ENCODE data around the gene SMG1. TPM values are rescaled to one million over a fixed set of nuclear protein-coding genes. Genes with fewer than 3 reads are reported as not detected.
"Not testable (repeated sequence)": the region's sequence is repeated elsewhere in the genome, so short reads cannot be mapped to it uniquely, and the experiment has no call there.

The SMG1 gene
- total RNA-seq: 100 to 1,000 TPM in 1 of 2 donors, 10 to 100 TPM in 1; 69.2 to 142 TPM

DNA sequence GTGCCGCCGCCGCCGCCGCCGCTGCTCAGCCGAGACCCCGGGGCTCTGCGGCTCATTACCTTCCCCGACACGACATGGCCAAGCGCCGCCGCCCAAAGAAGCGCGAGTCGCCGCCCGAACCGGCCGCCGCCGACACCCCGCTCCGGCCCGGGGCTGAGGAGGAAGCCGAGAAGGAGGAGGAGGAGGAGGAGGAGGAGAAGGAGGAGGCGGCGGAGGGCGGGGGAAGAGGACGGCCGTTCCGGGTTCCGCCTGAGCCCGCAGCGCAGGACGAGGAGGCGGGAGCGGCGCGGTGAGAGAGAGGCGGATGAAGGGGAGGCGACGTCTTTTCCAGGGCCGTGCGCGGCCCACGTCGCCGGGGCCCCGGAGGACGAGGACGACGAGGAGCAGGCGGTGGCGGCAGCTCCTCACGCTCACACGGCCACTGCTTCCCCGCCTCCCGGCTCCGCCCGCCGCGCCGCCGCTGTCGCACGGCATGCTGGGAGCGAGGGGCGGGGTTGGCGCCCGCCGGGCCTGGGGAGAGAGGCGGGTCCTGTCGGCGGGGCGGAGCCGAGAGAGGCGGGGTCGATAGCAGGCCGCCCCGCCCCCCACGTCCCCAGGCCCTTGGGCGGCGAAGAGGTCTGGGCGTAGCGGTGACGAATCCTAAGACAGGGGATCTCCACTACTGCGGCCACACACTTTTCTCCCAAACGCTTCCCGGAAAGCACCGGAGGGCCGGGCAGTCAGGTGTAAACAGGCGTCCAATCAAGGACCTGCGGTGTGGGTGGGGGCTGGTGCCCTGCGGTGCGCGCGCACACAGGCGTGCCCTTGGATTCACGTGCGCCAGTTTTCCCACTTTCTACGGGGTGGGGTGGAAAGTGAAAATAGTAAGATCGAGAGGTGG lies at the start of gene SMG1:
TSS of gene SMG1 (minus strand) at position 423 of the 880 bp plus-strand sequence. CDS start at position 56, 367 bp downstream.
- H3K4me1 ChIP-seq (ENCODE audit: control insufficient read depth in 1 of 2, low read depth in 2 of 2): peaks cover 23 to 25% of the 10 kb centered on the region in 2 donors
- peak within 1 kb of the TSS; percentile 93 to 98 for H3K27ac ChIP-seq
- H3K4me3 ChIP-seq: peak within 1 kb of the TSS; percentile 98
- not testable (repeated sequence) for H3K27me3 ChIP-seq (replicated peaks; ENCODE audit: insufficient read depth); H3K36me3 ChIP-seq; H3K9me3 ChIP-seq
- peak; percentile 99 for ATAC-seq (ENCODE audit: insufficient number of reproducible peaks, low FRiP score, low read depth)
- DNase-seq (ENCODE audit: low spot score): peak; percentile 79

DNA sequence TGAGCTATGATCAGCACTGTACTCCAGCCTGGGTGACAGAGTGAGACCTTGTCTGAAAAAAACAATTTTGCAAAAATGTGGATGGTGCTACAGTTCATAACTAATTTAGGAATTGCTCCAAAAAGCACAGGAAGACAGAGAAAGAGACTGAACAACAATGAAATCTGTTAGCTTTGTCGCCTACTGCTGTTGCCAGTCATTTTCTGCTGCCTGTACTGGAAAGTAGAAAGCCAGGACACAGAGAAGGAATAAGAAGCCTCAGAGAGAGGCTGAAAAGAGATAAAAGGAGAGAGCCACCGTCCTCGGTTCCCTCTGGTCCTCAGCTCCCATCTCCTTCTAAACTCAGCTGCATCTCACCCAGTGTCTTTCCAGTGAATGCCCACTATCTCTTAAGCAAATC lies 48.9 kb upstream of the SMG1 start:
- no peaks in the 10 kb centered on the region for H3K36me3 ChIP-seq
- H3K27ac ChIP-seq: no peak overlapping the region
- no peak for ATAC-seq (ENCODE audit: insufficient number of reproducible peaks, low FRiP score, low read depth)
- DNase-seq (ENCODE audit: low spot score): no peak
- no peaks in the 10 kb centered on the region for H3K9me3 ChIP-seq
- no peak overlapping the region for H3K4me3 ChIP-seq
- no peak for TF ChIP-seq CTCF (IDR thresholded peaks at IDR 0.05)
- no peaks in the 10 kb centered on the region for H3K4me1 ChIP-seq (ENCODE audit: control insufficient read depth in 1 of 2, low read depth in 2 of 2)
- no peaks in the 10 kb centered on the region for H3K27me3 ChIP-seq (replicated peaks; ENCODE audit: insufficient read depth)

DNA sequence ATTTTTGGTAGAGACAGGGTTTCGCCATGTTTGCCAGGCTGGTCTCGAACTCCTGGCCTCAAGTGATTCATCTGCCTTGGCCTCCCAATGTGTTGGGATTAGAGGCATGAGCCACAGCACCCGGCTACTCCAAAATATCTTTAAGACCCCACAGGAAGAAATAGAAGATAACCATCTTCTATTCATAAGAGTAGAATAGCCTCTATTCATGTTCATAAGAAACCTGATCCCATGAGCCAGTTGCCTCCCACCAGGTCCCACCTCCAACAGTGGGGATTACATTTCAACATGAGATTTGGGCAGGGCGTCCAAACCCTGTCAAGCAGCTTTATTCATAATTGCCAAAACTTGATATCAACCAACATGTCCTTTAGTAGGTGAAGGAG lies 43.6 kb upstream of the SMG1 start:
- ATAC-seq (ENCODE audit: insufficient number of reproducible peaks, low FRiP score, low read depth): no peak
- no peaks in the 10 kb centered on the region for H3K9me3 ChIP-seq
- no peak for TF ChIP-seq CTCF (IDR thresholded peaks at IDR 0.05)
- H3K4me1 ChIP-seq (ENCODE audit: control insufficient read depth in 1 of 2, low read depth in 2 of 2): no peaks in the 10 kb centered on the region
- no peaks in the 10 kb centered on the region for H3K36me3 ChIP-seq
- no peaks in the 10 kb centered on the region for H3K27me3 ChIP-seq (replicated peaks; ENCODE audit: insufficient read depth)
- no peak overlapping the region for H3K27ac ChIP-seq
- no peak overlapping the region for H3K4me3 ChIP-seq
- DNase-seq (ENCODE audit: low spot score): no peak

DNA sequence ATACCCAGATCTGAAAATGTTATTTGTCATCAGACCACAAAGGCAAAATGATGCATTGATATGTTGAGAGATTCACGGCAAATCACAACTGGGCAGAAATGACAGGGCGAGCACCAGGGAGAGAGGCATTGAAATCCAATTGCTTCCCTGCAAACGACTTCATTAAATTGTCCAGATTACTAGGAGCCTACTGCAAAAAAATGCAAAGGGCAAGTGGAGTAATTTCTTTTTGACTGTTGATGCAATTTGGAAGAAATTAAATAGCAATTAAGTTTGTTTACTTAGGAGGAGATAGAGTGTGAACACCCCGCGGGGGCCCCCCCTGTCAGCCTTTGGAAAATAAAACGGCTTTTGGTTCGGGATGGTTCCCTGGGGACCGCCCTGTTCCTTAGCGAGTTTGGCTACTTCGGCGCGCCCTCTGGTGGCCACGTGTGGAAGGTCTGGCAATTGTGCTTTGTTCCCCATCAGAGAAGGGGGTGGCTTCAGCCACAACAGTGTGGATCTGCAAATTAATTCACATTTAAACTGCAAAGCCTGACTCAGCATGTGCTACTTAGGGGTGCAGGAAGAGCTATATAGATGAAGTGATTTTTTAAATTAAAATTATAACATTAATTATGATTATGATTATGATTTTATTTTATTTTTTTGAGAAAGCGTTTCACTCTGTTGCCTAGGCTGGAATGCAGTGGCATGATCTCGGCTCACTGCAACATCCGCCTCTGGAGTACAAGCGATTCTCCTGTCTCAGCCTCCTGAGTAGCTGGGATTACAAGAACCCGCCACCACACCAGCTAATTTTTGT lies 43.0 kb upstream of the SMG1 start:
- H3K4me3 ChIP-seq: peak overlapping the region; percentile 68
- H3K4me1 ChIP-seq (ENCODE audit: control insufficient read depth in 1 of 2, low read depth in 2 of 2): no peaks in the 10 kb centered on the region
- no peak overlapping the region for H3K27ac ChIP-seq
- ATAC-seq (ENCODE audit: insufficient number of reproducible peaks, low FRiP score, low read depth): peak; percentile 79
- H3K9me3 ChIP-seq: no peaks in the 10 kb centered on the region
- no peaks in the 10 kb centered on the region for H3K36me3 ChIP-seq
- no peaks in the 10 kb centered on the region for H3K27me3 ChIP-seq (replicated peaks; ENCODE audit: insufficient read depth)
- TF ChIP-seq CTCF (IDR thresholded peaks at IDR 0.05): peak; percentile 93
- peak; percentile 44 for DNase-seq (ENCODE audit: low spot score)

DNA sequence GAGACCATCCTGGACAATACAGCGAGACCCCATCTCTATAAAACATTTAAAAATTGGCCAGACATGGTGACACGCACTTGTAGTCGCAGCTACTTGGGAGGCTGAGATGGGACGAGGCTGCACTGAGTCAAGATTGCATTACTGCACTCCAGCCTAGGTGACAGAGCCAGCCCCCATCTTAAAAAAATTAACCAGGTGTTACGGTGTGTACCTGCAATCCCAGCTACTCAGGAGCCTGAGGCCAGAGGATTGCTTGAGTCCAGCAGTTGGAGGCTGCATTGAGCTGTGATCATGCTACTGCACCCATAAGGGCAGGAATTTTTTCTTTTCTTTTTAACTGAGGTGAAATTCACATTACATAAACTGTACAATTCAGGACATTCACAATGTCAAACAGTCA lies 40.6 kb upstream of the SMG1 start:
- H3K4me1 ChIP-seq (ENCODE audit: control insufficient read depth in 1 of 2, low read depth in 2 of 2): peaks cover 4 to 6% of the 10 kb centered on the region in 2 donors
- no peaks in the 10 kb centered on the region for H3K27me3 ChIP-seq (replicated peaks; ENCODE audit: insufficient read depth)
- DNase-seq (ENCODE audit: low spot score) (no peak), ATAC-seq (ENCODE audit: insufficient number of reproducible peaks, low FRiP score, low read depth) (no peak)
- H3K27ac ChIP-seq: no peak overlapping the region
- TF ChIP-seq CTCF (IDR thresholded peaks at IDR 0.05): no peak
- H3K36me3 ChIP-seq: no peaks in the 10 kb centered on the region
- H3K4me3 ChIP-seq: no peak overlapping the region
- H3K9me3 ChIP-seq: no peaks in the 10 kb centered on the region
